ENCODE results near the gene MARK2.

Gene MARK2

GRCh38 chr11:63909591-63910506 is 70.9 kb downstream of the MARK2 start:
- DNase-seq (ENCODE audit: low read depth), result no peak

GRCh38 chr11:63910675-63911074 is 71.8 kb downstream of the MARK2 start:
- no peak for DNase-seq (ENCODE audit: low read depth)

- no peak for DNase-seq (ENCODE audit: low read depth)
Measured at GRCh38 chr11:63911440-63911839, 72.5 kb downstream of the MARK2 start.

- no peak for DNase-seq (ENCODE audit: low read depth)
Measured at GRCh38 chr11:63911876-63912275, 73.0 kb downstream of the MARK2 start.

DNA sequence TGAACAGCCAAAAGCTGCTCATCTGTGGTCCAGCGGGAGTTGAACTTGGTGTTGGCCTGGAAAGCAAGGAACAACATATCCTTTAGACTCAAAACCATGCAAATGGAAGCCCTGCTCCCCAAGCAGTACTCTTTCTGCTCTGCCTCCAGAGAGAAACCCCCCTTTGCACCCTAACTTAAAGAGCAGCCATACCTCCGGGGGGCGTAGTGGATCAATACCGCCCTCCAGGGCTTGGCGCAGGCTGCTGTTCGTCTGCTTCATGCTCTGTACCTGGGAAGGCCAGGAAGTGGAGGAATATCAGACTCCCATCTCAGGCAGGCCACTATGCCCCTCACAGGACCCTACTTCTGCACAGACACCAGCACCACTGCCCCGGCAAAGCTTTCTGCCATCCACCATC is 73.8 kb downstream of the MARK2 start:
- no peak for DNase-seq (ENCODE audit: low read depth)

GRCh38 chr11:63913866-63914830 is 75.2 kb downstream of the MARK2 start:
- DNase-seq (ENCODE audit: low read depth), result no peak

DNA sequence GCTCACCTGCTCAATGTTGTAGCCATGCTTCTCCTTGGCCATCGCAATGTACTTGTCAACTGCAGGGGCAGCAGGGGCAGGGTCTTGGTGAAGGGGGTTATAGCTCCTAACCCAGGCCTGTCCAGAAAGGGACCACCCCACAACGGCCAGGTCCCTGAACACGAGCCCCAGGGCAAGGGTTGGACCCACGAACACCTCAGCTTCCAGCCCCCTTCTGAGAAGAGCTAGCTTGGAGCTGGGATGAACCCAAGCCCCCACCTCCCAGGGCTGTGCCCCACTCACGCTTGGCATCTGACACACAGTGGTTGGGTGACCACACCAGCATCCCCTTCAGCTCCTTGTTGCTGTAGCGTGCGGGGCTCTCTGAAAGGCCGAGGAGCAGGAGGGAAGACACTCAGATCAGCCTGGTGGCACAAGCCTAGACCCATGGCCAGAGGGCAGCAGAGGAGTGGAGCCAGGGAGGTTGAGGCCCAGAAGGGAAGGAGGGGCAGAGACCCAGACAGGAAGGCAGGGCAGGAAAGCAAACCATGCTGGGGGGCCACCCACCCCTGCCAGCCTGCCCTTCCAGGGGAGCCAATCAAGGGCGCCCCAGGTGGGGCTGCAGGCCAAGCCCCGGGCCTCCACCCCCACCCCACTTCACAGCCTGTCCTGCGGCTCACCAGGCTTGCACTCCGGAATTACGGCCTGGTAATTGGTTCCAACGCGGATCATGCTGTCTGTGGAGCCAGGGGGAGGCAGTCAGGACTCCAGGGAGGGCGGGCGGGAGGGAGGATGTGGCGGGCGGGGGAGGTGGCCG is 76.2 kb downstream of the MARK2 start:
- DNase-seq (ENCODE audit: low read depth), result no peak

DNA sequence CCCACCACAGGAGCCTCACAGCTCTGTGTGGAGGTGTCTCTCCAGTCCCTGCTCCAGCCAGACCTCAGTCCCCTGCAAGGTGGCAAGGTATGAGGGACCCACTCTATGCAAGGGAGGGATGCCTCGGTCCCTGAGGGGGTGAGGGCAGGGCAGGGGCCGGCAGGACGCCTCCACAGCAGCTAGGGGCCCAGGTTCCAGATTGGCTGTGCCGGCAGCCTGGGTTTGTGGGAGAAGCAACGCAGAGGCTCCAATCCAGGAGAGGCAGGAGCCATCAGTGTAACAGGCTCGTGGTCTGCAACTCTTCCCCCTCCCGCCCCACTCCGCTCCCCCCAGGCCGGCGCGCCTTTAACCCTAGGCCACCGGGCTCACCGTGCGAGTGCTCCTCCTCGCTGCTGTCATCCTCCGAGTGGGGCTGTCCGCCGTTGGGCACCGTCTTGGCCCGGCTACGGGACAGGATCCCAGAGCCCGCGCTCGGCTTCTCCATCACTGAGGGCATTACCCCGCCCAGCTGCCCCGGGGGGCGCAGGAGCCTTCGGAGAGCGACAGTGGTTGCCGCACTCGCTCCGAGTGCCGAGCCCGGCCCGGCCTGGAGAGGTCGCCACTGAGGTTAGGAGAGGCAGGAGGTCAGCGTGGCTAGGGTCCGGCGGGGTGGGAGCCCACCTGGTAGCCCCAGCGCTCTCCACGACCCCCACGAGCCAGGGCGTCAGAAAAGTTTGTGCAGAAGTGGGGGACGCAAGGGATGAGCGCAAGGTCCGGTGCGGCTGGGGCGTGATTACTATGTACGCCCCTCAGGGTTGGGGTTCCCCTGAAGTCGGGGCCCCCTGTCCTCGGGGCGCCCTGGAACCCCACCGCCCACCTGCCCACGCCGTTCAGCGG is 77.3 kb downstream of the MARK2 start:
- no peak for DNase-seq (ENCODE audit: low read depth)

- DNase-seq (ENCODE audit: low read depth), result no peak
Measured at GRCh38 chr11:63916837-63917691, 78.2 kb downstream of the MARK2 start, which contains the start of gene RCOR2. Gene RCOR2 (minus strand): TSS chr11:63917164. CDS start chr11:63916456, 708 bp downstream.

GRCh38 chr11:63917692-63918506 is 79.0 kb downstream of the MARK2 start:
- DNase-seq (ENCODE audit: low read depth), result no peak

GRCh38 chr11:63918507-63919191 is 79.7 kb downstream of the MARK2 start:
- no peak for DNase-seq (ENCODE audit: low read depth)

DNA sequence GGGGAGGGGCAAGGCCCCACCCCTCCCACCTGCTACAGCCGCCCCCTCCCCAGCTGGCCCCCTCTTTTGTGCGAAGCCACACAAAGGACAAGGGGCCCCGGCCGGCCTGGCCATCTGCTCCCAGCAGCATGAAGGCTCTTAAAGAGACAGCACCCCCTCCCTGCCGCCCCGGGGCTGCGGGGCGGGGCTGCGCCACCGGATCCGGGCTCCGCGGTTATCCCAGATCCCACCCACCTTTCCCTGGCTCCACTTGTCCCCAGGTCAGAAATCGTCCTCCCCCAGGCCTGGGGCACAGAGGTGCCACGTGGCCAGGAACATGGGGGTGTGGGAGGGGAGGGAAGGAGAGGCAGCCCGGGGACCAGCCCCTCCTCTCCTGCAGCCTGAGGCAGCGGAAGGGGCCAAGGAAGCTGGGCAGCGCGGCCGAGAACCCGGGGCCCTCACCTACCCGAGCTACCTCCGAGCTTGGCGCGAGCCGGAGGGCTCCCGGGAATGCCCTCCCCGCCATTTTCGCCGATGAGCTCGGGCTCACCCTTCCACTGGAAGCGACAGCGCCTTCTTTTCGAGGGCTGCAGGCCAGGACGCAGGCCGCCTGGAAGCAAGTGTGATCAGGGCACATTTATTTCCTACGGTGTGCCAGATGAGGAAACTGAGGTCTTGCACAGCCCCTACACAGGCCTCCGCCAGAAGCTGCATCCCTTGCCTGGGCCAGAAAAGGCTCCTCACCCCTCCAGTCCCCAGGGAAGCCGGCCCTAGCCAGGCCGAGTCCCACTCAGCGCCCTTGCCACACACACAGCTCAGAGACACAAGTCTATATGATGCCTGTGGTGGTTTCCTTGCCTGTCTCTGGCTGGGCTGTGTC is 80.6 kb downstream of the MARK2 start:
- no peak for DNase-seq (ENCODE audit: low read depth)

- DNase-seq (ENCODE audit: low read depth), result no peak
Measured at GRCh38 chr11:63920126-63920938, 81.4 kb downstream of the MARK2 start.

- no peak for DNase-seq (ENCODE audit: low read depth)
Measured at GRCh38 chr11:63920939-63921417, 82.1 kb downstream of the MARK2 start.

DNA sequence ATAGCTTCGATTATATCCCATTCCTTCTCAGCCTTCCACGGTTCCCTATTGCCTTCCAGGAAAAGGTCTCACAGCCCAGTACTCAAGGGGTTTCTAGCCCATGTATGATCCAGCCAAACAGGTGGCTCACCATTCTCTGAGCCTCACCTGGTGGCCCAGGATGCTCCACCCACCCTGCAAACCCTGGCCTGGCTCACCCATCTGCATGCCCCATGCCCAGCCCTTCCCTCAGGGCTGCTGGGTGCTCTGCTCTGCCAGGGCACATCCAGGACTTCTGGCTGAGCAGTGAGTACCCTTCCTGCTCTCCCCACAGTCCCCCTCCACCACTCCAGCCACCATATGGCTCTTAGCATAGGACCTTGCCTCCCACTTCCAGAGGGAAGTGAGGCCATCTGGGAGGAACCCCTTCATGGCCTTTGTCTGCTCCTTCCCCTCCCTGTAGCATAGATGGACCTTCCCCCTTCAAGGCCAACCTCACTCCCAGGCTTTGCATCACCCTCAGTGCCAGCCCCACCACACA is 83.8 kb downstream of the MARK2 start:
- no peak for DNase-seq (ENCODE audit: low read depth)

DNA sequence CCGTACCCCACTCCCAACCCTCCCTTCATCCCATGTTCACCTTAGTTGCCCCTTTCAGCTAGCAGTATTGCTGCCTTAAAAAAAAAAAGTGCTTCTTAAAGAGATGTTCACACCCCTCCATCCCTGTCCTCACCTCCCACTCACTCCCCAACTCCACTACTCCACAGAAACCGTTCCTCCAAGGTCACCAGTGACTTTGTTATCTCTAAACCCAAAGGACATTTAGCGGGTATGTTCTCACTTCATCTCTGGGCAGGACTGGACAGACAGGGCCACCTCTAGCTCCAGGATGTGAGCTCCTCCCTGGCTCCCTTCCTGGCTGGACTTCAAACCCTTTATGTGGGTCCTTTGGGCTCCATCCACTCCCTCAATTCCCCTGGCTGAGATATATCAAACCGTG is 84.4 kb downstream of the MARK2 start:
- DNase-seq (ENCODE audit: low read depth), result no peak
